OCI-LY3 (cell line): ENCODE measurements around the gene ROBO2.

ENCODE experiments used
- EZH2phosphoT487 ChIP-seq: fragments of 200-600 bp; shearing (Covaris generic); IDR thresholded peaks from 2 replicates; pipeline ENCODE4 v1.6.1; 2018; ENCODE audit warnings: antibody characterized with exemption, mixed run types, low read depth
- TF ChIP-seq, protein P1 (sequence below): fragments of 200-600, 300-600 bp; sonication (generic); IDR thresholded peaks from 2 replicates; pipeline ENCODE4 v1.5.1; 2014; ENCODE audit warnings: antibody characterized with exemption, low read length, low read depth

DNA sequence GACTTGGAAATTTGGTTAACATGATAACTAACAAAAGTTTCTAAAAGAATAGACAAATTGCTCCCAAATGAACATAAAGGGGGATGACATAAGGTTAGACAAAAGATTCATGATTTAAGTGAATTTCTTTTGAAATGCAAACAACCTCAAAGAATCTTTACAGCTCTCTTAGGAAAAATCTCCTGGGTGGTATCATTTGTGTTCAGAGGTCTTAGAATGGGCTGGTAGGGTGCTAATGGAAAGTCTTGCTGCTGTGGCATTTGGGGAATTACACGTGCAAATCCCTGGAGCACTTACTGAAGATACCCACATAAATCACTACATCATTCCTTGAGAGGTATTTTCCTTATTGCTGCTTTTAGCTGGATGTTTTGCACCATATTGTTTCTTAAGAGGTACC, 14.4 kb upstream of the ROBO2 start:
- TF ChIP-seq, protein P1, sequence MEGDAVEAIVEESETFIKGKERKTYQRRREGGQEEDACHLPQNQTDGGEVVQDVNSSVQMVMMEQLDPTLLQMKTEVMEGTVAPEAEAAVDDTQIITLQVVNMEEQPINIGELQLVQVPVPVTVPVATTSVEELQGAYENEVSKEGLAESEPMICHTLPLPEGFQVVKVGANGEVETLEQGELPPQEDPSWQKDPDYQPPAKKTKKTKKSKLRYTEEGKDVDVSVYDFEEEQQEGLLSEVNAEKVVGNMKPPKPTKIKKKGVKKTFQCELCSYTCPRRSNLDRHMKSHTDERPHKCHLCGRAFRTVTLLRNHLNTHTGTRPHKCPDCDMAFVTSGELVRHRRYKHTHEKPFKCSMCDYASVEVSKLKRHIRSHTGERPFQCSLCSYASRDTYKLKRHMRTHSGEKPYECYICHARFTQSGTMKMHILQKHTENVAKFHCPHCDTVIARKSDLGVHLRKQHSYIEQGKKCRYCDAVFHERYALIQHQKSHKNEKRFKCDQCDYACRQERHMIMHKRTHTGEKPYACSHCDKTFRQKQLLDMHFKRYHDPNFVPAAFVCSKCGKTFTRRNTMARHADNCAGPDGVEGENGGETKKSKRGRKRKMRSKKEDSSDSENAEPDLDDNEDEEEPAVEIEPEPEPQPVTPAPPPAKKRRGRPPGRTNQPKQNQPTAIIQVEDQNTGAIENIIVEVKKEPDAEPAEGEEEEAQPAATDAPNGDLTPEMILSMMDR = no peak
- no peak for TF ChIP-seq EZH2phosphoT487
